CD4-positive, alpha-beta T cell treated with Interleukin-10 for 1 hour (primary cell): ENCODE measurements around the gene IDI1.
"Not testable (repeated sequence)": the region's sequence is repeated elsewhere in the genome, so short reads cannot be mapped to it uniquely, and the experiment has no call there.

Experiments used
- DNase-seq: peaks from one replicate; pipeline ENCODE4 v3.0.0-alpha.2; 2020

The IDI1 gene

GRCh38 chr10:1033601-1034000 lies 15.3 kb downstream of the IDI1 start:
- DNase-seq = no peak

- no peak for DNase-seq
Measured at GRCh38 chr10:1029838-1030237, 19.1 kb downstream of the IDI1 start.

GRCh38 chr10:1026578-1026977 lies 22.3 kb downstream of the IDI1 start:
- no peak for DNase-seq

GRCh38 chr10:1025683-1026082 lies 23.2 kb downstream of the IDI1 start, which contains the start of gene IDI2:
Gene IDI2 (minus strand): TSS chr10:1025859. CDS start chr10:1024723, 1,136 bp downstream.
- DNase-seq = no peak

- DNase-seq = no peak
Measured at GRCh38 chr10:1024103-1024502, 24.8 kb downstream of the IDI1 start.

- DNase-seq = no peak
Measured at GRCh38 chr10:1022413-1022812, 26.5 kb downstream of the IDI1 start.

GRCh38 chr10:1020958-1021357 lies 28.0 kb downstream of the IDI1 start:
- DNase-seq = no peak

- no peak for DNase-seq
Measured at GRCh38 chr10:1020460-1020859, 28.5 kb downstream of the IDI1 start.

GRCh38 chr10:1019362-1019761 lies 29.6 kb downstream of the IDI1 start:
- no peak for DNase-seq

GRCh38 chr10:1015688-1016087 lies 33.2 kb downstream of the IDI1 start:
- no peak for DNase-seq

GRCh38 chr10:1011696-1012095 lies 37.2 kb downstream of the IDI1 start:
- DNase-seq = no peak

GRCh38 chr10:1010703-1011102 lies 38.2 kb downstream of the IDI1 start:
- DNase-seq = no peak

GRCh38 chr10:1009947-1010346 lies 39.0 kb downstream of the IDI1 start:
- DNase-seq = not testable (repeated sequence)

- DNase-seq = no peak
Measured at GRCh38 chr10:1009071-1009494, 39.8 kb downstream of the IDI1 start.

GRCh38 chr10:1007583-1007982 lies 41.3 kb downstream of the IDI1 start:
- no peak for DNase-seq

- no peak for DNase-seq
Measured at GRCh38 chr10:1006573-1006972, 42.3 kb downstream of the IDI1 start.

- DNase-seq = no peak
Measured at GRCh38 chr10:1003884-1004670, 44.8 kb downstream of the IDI1 start.

- DNase-seq = no peak
Measured at GRCh38 chr10:1002425-1003006, 46.4 kb downstream of the IDI1 start.

GRCh38 chr10:997266-998022 lies 51.5 kb downstream of the IDI1 start:
- no peak for DNase-seq

- no peak for DNase-seq
Measured at GRCh38 chr10:996031-996430, 52.9 kb downstream of the IDI1 start.

GRCh38 chr10:995559-995926 lies 53.4 kb downstream of the IDI1 start:
- DNase-seq = no peak

GRCh38 chr10:994836-995558 lies 53.9 kb downstream of the IDI1 start:
- DNase-seq = no peak

GRCh38 chr10:992871-993270 lies 56.0 kb downstream of the IDI1 start:
- DNase-seq = no peak
